HG03469 (cell line): ENCODE results near the gene NEDD8.

Experiments used
- ATAC-seq: cut with Tn5 transposase; IDR thresholded peaks from one replicate; pipeline ENCODE4 v1.9.1; 2021; ENCODE audit warnings: mild to moderate bottlenecking, moderate library complexity, moderate number of reproducible peaks; ENCODE audit not compliant: unreplicated experiment

Gene NEDD8

GRCh38 chr14:24198814-24199524 is 33.2 kb downstream of the NEDD8 start:
- no peak for ATAC-seq

DNA sequence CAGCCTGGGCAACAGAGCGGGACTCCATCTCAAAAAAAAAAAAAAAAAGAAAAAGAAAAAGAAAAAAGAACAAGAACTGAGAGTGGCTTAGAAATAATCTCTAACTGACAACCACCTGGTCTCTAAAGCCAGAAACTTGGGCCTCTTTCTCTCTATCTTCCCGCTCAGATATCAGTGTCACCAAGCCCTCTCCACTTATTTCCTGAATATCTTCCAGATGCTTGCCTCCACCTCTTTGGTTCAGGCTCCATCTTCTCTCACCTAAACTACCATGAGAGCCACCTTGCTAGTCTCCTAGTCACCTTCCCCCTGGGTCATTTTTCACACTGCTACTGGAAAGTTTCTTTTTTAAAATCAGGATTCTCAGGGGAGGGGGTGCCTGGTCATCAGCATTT is 35.1 kb downstream of the NEDD8 start:
- ATAC-seq, result no peak

GRCh38 chr14:24196071-24197055 is 35.8 kb downstream of the NEDD8 start:
- ATAC-seq, result no peak

DNA sequence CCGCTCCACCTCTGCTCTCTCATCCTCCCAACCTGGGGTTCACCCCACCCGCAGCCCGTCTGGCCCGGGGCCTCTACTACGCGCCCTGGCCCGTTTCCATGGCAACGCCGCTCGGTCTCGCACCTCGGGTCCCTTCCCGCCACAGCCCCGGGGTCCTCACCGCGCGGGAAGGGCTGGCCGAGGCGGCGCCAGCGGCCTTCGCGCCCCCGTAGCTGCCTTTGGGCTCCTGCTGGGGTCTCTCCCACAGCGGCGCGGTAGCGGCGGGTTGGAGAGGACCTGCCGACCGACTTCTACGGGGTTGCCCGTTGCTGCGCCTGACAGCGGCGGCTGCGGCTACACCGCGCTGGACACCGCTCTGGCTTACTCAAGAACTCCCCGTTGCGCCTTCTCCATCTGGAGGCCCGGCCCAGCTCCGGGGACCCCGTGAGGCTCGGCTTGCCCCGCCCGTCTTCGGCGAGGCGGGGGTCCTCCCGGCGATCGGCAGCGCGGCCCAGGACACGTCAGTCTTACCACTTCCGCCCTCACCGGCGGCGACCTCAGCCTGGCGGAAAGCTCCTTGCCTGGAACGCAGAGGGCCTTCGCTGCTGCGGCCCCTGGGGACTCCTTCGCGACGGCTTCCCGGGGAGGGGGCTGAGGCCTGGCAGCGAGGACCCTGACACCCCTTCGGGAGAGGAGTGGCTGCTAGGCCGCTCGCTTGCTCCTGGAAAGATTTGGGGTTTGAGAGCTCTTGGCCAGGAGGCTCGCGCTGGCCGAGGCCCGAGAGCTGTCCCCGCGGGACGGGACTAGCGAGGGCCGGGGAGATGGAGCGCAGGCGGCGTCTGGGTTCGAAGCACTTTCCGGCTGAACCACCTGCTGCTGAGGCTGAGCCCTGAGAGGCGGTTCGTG is 36.7 kb downstream of the NEDD8 start, which contains the start of gene TM9SF1:
TSS of gene TM9SF1 (minus strand) at position 256 of the 885 bp plus-strand sequence. CDS start 422 bp downstream, outside the sequence.
- peak; percentile 73 for ATAC-seq

- ATAC-seq, result no peak
These were observed 37.3 kb downstream of the NEDD8 start for GRCh38 chr14:24194873-24195185.

GRCh38 chr14:24194186-24194872 is 37.8 kb downstream of the NEDD8 start:
- ATAC-seq, result no peak

DNA sequence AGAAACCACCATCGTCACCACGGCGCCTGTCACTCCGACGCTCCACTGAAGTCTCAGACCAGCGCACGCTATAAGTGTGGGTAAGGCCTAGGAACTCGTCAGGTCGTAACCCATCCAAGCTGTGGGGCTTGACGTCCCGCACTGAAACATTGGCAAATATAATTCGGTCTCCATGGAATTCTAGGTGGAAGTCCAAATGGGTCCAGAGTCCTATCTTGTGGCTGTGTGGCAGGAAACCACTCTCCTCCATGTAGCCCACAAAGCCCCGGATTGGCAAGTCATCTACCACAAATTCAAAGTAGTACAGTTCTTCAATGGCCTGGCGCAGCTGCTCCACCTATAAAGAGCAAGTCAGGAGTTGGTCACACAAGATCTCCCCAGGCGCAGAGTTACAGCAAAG is 39.2 kb downstream of the NEDD8 start:
- ATAC-seq, result no peak

DNA sequence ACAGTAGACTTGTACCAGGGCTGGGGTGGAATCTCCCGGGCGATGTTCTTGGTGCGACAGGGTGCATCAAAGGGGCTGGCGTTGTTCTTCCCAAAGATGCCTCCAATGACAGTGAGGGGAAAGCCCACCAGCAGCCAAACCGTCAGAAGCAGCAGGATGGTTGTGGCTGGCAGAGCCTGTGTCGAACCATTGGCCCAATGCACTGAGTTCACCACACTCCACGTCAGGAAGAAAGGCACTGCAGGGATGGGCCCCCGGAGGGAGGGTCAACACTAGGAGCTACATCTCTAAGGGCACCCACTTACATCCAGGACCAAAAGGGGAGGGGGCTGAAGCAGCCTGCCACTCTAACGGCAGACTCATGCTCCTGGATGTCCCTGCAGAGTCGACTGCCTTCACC is 41.8 kb downstream of the NEDD8 start:
- ATAC-seq, result no peak

GRCh38 chr14:24189460-24189859 is 42.7 kb downstream of the NEDD8 start:
- ATAC-seq, result no peak

- ATAC-seq, result no peak
These were observed 43.1 kb downstream of the NEDD8 start for GRCh38 chr14:24189059-24189375.

GRCh38 chr14:24188251-24189058 is 43.7 kb downstream of the NEDD8 start, which contains the start of gene IPO4:
TSS of gene IPO4 (minus strand) at chr14:24188816. CDS start at chr14:24188787, 29 bp downstream.
- ATAC-seq, result peak; percentile 78

- ATAC-seq, result no peak
These were observed 44.6 kb downstream of the NEDD8 start for GRCh38 chr14:24187539-24187915.

DNA sequence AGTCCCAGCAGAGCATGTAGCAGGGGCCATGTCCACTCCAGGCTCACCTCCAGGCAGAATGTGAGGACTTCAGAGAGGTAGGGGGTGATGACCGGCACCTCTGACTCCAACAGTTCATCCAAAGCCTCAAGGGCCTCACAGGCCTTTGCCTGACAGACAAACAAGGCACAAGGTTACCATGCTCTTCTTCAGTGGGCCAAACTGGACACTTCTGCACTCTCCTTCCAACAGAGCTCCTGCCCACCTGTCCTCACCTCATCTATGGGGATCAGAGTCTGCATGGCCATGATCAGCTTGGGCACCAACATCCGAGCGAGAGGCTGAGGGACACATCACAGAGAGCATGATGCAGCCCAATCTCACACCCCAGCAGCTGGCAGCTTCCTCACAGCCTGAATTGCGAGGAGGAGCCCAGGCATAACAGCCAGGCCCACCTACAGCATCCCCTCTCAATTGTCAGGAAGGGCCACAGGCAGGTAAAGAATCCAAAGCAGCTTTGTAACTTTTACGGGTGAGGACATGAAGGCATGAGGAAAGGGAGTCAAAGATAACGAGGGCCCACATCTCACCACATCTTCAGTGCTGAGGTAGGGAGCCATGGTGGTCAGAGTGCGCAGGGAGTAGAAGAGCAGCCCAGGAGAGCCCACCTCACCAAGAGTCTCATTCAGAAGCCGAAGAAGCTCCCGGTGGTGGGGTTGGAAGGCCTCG is 45.2 kb downstream of the NEDD8 start:
- no peak for ATAC-seq

GRCh38 chr14:24185741-24186140 is 46.4 kb downstream of the NEDD8 start:
- no peak for ATAC-seq

DNA sequence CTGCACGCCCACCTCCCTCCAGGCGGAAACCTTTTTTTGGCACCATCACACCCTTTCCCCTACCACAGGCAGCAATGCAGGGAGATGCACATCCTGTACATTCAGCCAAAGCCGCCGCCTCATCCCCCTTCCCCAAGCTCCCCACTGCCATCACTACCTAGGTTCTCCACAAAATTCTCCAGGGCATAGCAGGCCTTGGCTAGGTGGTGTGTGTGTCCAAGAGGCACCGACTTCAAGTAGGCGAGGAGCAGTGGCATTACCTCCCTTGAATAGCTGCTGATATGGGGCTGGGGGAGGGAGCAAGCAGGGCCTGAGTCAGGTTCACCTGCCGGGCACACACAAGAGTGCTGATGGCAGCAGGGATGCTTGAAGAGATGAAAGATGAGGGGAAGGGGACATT is 47.1 kb downstream of the NEDD8 start:
- no peak for ATAC-seq

- no peak for ATAC-seq
These were observed 47.8 kb downstream of the NEDD8 start for GRCh38 chr14:24184104-24184970.

DNA sequence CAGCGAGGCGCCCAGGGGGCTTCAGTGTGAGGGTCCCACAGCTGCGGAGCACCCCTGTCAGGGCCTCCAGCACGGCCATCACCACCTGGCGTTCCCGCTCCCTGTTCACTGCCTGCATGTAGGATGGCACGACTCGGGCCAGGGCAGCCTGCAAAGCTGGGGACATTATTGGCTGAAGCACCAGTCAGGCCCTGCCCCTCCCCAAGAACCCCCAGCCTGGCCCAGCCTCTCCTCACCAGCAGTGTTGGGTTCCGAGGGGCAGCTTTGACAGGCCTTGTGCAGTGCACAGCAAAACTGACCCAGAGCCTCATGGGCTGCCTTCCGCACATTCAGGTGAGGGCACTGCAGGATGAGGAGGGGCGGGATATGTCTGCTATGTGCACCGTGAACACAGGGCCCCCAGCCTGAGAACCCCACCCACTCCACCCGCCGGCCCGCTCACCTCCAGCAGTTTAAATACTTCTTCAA is 49.1 kb downstream of the NEDD8 start:
- ATAC-seq, result no peak
